NCI-H226 (cell line): ENCODE measurements around the gene KANSL1.
"Not testable (repeated sequence)": the region's sequence is repeated elsewhere in the genome, so short reads cannot be mapped to it uniquely, and the experiment has no call there.

Experiments
- DNase-seq: peaks from one replicate; pipeline ENCODE4 v3.0.0-alpha.2; 2015

KANSL1 gene

GRCh38 chr17:46191322-46192188, 1.7 kb downstream of the KANSL1 start:
- DNase-seq = no peak

- DNase-seq = no peak
These were observed 2.5 kb downstream of the KANSL1 start for GRCh38 chr17:46190763-46191162.

GRCh38 chr17:46186827-46187235, 6.4 kb downstream of the KANSL1 start:
- DNase-seq = not testable (repeated sequence)

- DNase-seq = no peak
These were observed 8.5 kb downstream of the KANSL1 start for GRCh38 chr17:46184696-46185095.

- not testable (repeated sequence) for DNase-seq
These were observed 9.8 kb downstream of the KANSL1 start for GRCh38 chr17:46183383-46183782.

GRCh38 chr17:46182961-46183360, 10.3 kb downstream of the KANSL1 start:
- DNase-seq = no peak

GRCh38 chr17:46181940-46182339, 11.3 kb downstream of the KANSL1 start:
- DNase-seq = no peak

- not testable (repeated sequence) for DNase-seq
These were observed 11.9 kb downstream of the KANSL1 start for GRCh38 chr17:46181316-46181715.

GRCh38 chr17:46180892-46181274, 12.3 kb downstream of the KANSL1 start:
- no peak for DNase-seq

GRCh38 chr17:46180185-46180891, 12.9 kb downstream of the KANSL1 start:
- DNase-seq = not testable (repeated sequence)

GRCh38 chr17:46179375-46179999, 13.7 kb downstream of the KANSL1 start:
- no peak for DNase-seq

GRCh38 chr17:46178550-46179214, 14.5 kb downstream of the KANSL1 start:
- DNase-seq = peak; percentile 49

- no peak for DNase-seq
These were observed 16.3 kb downstream of the KANSL1 start for GRCh38 chr17:46176975-46177374.

GRCh38 chr17:46175891-46176290, 17.3 kb downstream of the KANSL1 start:
- DNase-seq = no peak

GRCh38 chr17:46173153-46173552, 20.1 kb downstream of the KANSL1 start:
- no peak for DNase-seq

GRCh38 chr17:46171939-46172338, 21.3 kb downstream of the KANSL1 start:
- no peak for DNase-seq

GRCh38 chr17:46170639-46171429, 22.4 kb downstream of the KANSL1 start:
- DNase-seq = no peak

GRCh38 chr17:46169913-46170638, 23.2 kb downstream of the KANSL1 start:
- DNase-seq = no peak

- DNase-seq = no peak
These were observed 25.2 kb downstream of the KANSL1 start for GRCh38 chr17:46167826-46168569.

GRCh38 chr17:46167267-46167666, 26.0 kb downstream of the KANSL1 start:
- DNase-seq = no peak
